Thyroid gland (tissue), 4 donors: Measurements from ENCODE around the gene UBP1. TPM values are rescaled to one million over a fixed set of nuclear protein-coding genes. Genes with fewer than 3 reads are reported as not detected.

ENCODE experiments used
- DNase-seq, 2 donors: peaks; one replicate each; pipeline ENCODE4 v3.0.0-alpha.2; 2019
- H3K27ac ChIP-seq, 3 donors: fragments of 200-600 bp; sonication (generic); 1 replicate in 2 of 3; 2 replicates in 1 of 3; pipeline ENCODE4 v1.5.1; 2016 to 2019; ENCODE audit warnings: mild to moderate bottlenecking in 1 of 3, moderate library complexity in 1 of 3
- H3K27me3 ChIP-seq: fragments of 200-600 bp; sonication (generic); one replicate; pipeline ENCODE4 v1.5.1; 2019
- H3K36me3 ChIP-seq, 2 donors: fragments of 200-600 bp; sonication (generic); one replicate each; pipeline ENCODE4 v1.5.1; 2016 to 2019
- H3K4me1 ChIP-seq, 2 donors: fragments of 200-600 bp; sonication (generic); one replicate each; pipeline ENCODE4 v1.5.1; 2017 to 2019
- H3K4me3 ChIP-seq, 3 donors: fragments of 200-600 bp; sonication (generic); replicated peaks in 1 of 3; 1 replicate in 2 of 3; 2 replicates in 1 of 3; pipeline ENCODE4 v1.5.1; 2016; ENCODE audit warnings: mild to moderate bottlenecking in 1 of 3
- H3K9me3 ChIP-seq: fragments of 200-600 bp; sonication (generic); one replicate; pipeline ENCODE4 v1.5.1; 2017
- CTCF ChIP-seq, 6 experiments: fragments of 200-600 bp in 3 of 6; fragments of 450-650 bp in 3 of 6; sonication (generic) in 3 of 6; IDR thresholded peaks; one replicate each; pipeline ENCODE4 v1.5.1; 2016 to 2019; ENCODE audit warnings: antibody characterized with exemption in 6 of 6, mild to moderate bottlenecking in 2 of 6, inconsistent platforms in 1 of 6, moderate library complexity in 1 of 6
- POLR2A ChIP-seq, 2 donors: fragments of 450-650 bp; IDR thresholded peaks; one replicate each; pipeline ENCODE4 v1.6.1; 2017; ENCODE audit warnings: antibody characterized with exemption in 2 of 2, mild to moderate bottlenecking in 2 of 2, moderate library complexity in 1 of 2
- WGBS, 2 donors: methylation state at CpG; one replicate each; pipeline ENCODE4 v1.1.5; 2017; 5-methylcytosine and 5-hydroxymethylcytosine counted together
- intact Hi-C: fragments of 100-400 bp; cut with DNase I; formaldehyde crosslinking; loops from one replicate; pipeline ENCODE4 v1.15.1; 2023
- total RNA-seq, 4 donors: library from RNA; depleted of rRNA; stranded (reverse); fragments of >200 nt; gene quantifications; one replicate each; pipeline ENCODE4 v1.2.3, GENCODE V29; 2016

UBP1 gene
- total RNA-seq, 4 donors from 2014 or later, result 55.5 to 108 (median 65.6) TPM

- peaks cover 7 to 16% of the 10 kb centered on the region in 2 donors for H3K4me1 ChIP-seq
- DNase-seq, result no peak
- WGBS, 2 donors, result 94 to 97% methylated on average over 10 of the region's 10 CpGs
Measured at GRCh38 chr3:33426630-33427317, 13.4 kb downstream of the UBP1 start.

DNA sequence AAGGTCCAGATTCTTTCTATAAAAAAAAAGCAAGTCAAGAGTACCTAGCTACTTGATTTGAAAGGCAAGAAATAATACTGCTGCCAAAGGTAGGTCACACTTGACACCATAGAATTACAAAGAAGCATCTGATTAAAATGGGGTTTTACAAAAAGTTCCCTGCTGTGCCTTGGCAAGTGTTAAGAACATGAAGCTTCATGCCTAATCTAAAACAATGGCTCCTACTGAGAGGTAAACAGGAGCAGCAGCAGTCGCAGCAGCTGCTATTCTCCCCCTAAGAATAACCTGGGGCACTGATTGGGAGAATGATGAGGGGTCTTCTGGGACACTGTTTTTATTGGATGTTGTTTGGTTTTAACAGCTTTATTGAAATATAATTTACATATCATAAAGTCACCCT is 14.1 kb downstream of the UBP1 start:
- intact Hi-C loops, result no loop called here
- no peak for DNase-seq
- Histone ChIP-seq H3K27ac (no peak overlapping the region), H3K4me1 (peaks cover 7 to 16% of the 10 kb centered on the region in 2 donors), H3K27me3 (no peaks in the 10 kb centered on the region), H3K4me3 (no peak overlapping the region), H3K9me3 (no peaks in the 10 kb centered on the region), H3K36me3 (peaks cover 0 to 5% of the 10 kb centered on the region in 2 donors)
- 77 to 78% methylated on average over 1 of the region's 1 CpG for whole genome bisulfite sequencing, 2 donors
- TF ChIP-seq CTCF (IDR thresholded peaks at IDR 0.05), result no peak
- no peak for TF ChIP-seq POLR2A (IDR thresholded peaks at IDR 0.05)

More at GRCh38 chr3:33426630-33427317, 13.4 kb downstream of the UBP1 start:
- Histone ChIP-seq H3K27ac (no peak overlapping the region), H3K9me3 (no peaks in the 10 kb centered on the region), H3K27me3 (no peaks in the 10 kb centered on the region), H3K4me3 (no peak overlapping the region), H3K36me3 (peaks cover 0 to 5% of the 10 kb centered on the region in 2 donors)
- TF ChIP-seq CTCF (IDR thresholded peaks at IDR 0.05) (no peak), POLR2A (IDR thresholded peaks at IDR 0.05) (no peak)
- intact Hi-C loops, result no loop called here

DNA sequence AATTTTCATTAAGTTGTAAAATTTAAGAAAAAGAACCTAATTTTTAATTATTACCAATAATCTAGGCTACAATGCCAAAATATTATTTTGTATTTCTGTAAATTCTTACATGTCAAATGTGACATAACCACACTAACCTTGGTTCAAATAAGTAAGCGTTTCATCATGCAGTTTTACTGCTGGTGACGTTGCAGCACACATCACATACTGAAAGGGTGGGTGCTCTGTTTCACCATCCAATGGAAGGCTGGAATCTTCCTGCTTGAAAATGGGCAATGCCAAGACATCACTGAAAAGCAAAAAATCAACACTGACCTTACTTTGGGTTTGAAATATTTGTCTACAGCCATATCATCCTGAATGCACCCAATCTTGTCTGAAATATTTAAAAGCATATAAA is 14.8 kb downstream of the UBP1 start:
- WGBS, 2 donors, result 90 to 96% methylated on average over 2 of the region's 2 CpGs
- TF ChIP-seq POLR2A (IDR thresholded peaks at IDR 0.05), result no peak
- no peak for TF ChIP-seq CTCF (IDR thresholded peaks at IDR 0.05)
- no peak for DNase-seq
- H3K27ac ChIP-seq, result no peak overlapping the region
- H3K9me3 ChIP-seq, result no peaks in the 10 kb centered on the region
- H3K27me3 ChIP-seq, result no peaks in the 10 kb centered on the region
- no peak overlapping the region for H3K4me3 ChIP-seq
- H3K36me3 ChIP-seq, result peaks cover 0 to 5% of the 10 kb centered on the region in 2 donors
- intact Hi-C loops, result no loop called here
- H3K4me1 ChIP-seq, result peaks cover 7 to 13% of the 10 kb centered on the region in 2 donors

DNA sequence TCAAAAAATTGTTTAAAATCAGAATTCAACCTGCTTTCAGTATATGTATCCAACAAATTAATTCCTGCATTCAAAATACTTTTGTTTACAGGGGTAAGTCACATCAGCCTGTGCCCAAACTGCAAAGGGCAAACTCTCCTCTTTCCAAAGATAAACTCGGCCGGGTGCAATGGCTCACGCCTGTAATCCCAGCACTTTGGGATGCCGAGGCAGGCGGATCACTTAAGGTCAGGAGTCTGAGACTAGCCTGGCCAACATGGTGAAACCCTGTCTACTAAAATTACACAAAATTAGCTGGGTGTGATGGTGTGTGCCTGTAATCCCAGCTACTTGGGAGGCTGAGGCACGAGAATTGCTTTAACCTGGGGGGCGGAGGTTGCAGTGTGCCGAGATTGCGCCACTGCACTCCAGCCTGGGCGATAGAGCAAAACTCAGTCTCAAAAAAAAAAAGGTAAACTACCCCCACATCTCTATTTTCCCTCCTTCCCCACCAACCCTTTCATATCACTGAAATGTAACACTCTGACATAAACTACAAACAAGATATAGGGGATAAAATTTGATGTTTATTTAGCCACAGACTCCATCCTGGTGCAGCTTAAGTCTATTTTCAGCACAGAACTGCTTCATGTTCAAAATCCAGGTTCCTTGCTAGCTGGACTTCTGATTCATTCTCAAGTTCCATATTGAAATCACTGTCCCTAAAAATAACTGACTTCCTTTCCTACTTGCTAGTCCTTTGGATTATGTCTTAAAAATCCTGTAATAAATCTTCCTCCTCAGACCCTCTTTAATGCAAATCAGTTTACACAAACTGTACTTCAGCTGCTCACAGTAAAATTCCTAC is 15.4 kb downstream of the UBP1 start:
- Histone ChIP-seq H3K4me1 (peaks cover 7% of the 10 kb centered on the region in 2 donors), H3K36me3 (peaks cover 0 to 5% of the 10 kb centered on the region in 2 donors), H3K4me3 (no peak overlapping the region), H3K9me3 (no peaks in the 10 kb centered on the region), H3K27ac (no peak overlapping the region), H3K27me3 (no peaks in the 10 kb centered on the region)
- 91 to 95% methylated on average over 10 of the region's 10 CpGs for WGBS, 2 donors
- intact Hi-C loops, result no loop called here
- TF ChIP-seq CTCF (IDR thresholded peaks at IDR 0.05) (no peak), POLR2A (IDR thresholded peaks at IDR 0.05) (no peak)
- DNase-seq, result no peak

DNA sequence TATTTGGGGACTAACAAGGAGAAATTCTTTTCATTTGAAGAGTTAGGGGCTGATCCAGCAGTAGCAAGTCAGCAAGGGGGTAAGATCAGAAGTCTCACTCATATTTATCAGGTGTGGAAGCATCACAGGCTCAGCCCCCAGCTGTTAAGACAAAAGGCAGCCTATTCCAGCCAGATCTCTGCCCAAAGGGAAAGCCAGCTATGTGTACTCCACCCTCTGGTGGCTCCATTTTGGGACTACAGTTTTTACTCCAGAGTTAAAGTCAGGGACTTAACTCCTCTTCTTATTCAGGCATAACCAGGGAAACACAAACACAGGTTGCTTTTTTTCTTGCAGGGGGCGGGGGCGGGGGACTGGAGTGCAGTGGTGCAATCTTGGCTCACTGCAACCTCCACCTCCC is 19.2 kb downstream of the UBP1 start:
- Histone ChIP-seq H3K4me3 (no peak overlapping the region), H3K27me3 (no peaks in the 10 kb centered on the region), H3K9me3 (no peaks in the 10 kb centered on the region), H3K36me3 (peaks cover 0 to 9% of the 10 kb centered on the region in 2 donors), H3K4me1 (no peaks in the 10 kb centered on the region), H3K27ac (no peak overlapping the region)
- 100% methylated on average over 2 of the region's 2 CpGs for WGBS, 2 donors
- DNase-seq, result no peak
- TF ChIP-seq POLR2A (IDR thresholded peaks at IDR 0.05), result no peak
- TF ChIP-seq CTCF (IDR thresholded peaks at IDR 0.05), result no peak
- intact Hi-C loops, result no loop called here
